HCT116 (cell line): ENCODE data around the gene ALOX12B. TPM values are rescaled to one million over a fixed set of nuclear protein-coding genes. Genes with fewer than 3 reads are reported as not detected.
"Not testable (repeated sequence)": the region's sequence is repeated elsewhere in the genome, so short reads cannot be mapped to it uniquely, and the experiment has no call there.

ENCODE experiments used
- ATAC-seq: fragments of 200-7000 bp; cut with Tn5 transposase; 2 replicates; pipeline ENCODE4 v1.9.1; 2020; ENCODE audit warnings: mild to moderate bottlenecking, moderate library complexity
- BruUV-seq: library from RNA; stranded (reverse); fragments of 400-500 nt; replicated peaks from 2 replicates; lab custom pipeline; 2021; lab: Mats Ljungman, UMichigan
- CTCF ChIA-PET: fragments of 300-600 bp; sonication (Branson Sonifier 250); formaldehyde crosslinking; loops from one replicate; lab custom pipeline; 2021; ENCODE audit warnings: antibody characterized with exemption; lab: Charles Lee
- POLR2A ChIA-PET: fragments of 300-600, 350-600 bp; sonication (Branson Sonifier 250); formaldehyde crosslinking; loops from one replicate; lab custom pipeline; 2021; ENCODE audit warnings: antibody characterized with exemption; lab: Charles Lee
- RAD21 ChIA-PET, 2 experiments: fragments of 300-600 bp; sonication (Branson Sonifier 250); formaldehyde crosslinking; loops; one replicate each; lab custom pipeline; 2023; ENCODE audit warnings: low total read pairs in 2 of 2; ENCODE audit not compliant: uncharacterized antibody in 2 of 2, unreplicated experiment in 2 of 2, low non-redundant PET in 1 of 2; lab: Charles Lee
- DNase-seq: peaks from one replicate; pipeline ENCODE4 v3.0.0-alpha.2; 2010; ENCODE audit warnings: low read depth, low spot score
- H2AFZ ChIP-seq: fragments of 200-600 bp; shearing (Covaris generic), sonication (generic); 2 replicates; pipeline ENCODE4 v1.6.1; 2017; ENCODE audit warnings: low read depth, mixed run types, mixed read lengths, antibody characterized with exemption, low read length; ENCODE audit not compliant: poor library complexity, severe bottlenecking
- H3K27ac ChIP-seq: 2 replicates; pipeline ENCODE4 v1.5.1; 2012; ENCODE audit warnings: low read depth, low read length
- H3K27me3 ChIP-seq: fragments of 200-600 bp; sonication (generic); 2 replicates; pipeline ENCODE4 v1.6.1; 2016; ENCODE audit warnings: mixed run types, low read length, mixed read lengths; ENCODE audit not compliant: insufficient read depth
- H3K36me3 ChIP-seq, 2 experiments: fragments of 200-500 bp in 1 of 2; fragments of 200-600 bp in 1 of 2; sonication (Bioruptor generic) in 1 of 2; sonication (generic) in 1 of 2; 2 replicates each; pipeline versions ENCODE4 v1.5.1 to v1.6.1; 2014 to 2016; ENCODE audit warnings: low read length in 2 of 2, inconsistent platforms in 1 of 2, mixed read lengths in 1 of 2, mixed run types in 1 of 2; ENCODE audit not compliant: insufficient read depth in 2 of 2, control insufficient read depth in 1 of 2
- H3K4me1 ChIP-seq, 2 experiments: fragments of 200-600 bp in 1 of 2; sonication (generic) in 1 of 2; 2 replicates each; pipeline versions ENCODE4 v1.5.1 to v1.6.1; 2012 to 2017; ENCODE audit warnings: low read length in 2 of 2, inconsistent platforms in 1 of 2, mild to moderate bottlenecking in 1 of 2, mixed read lengths in 1 of 2, mixed run types in 1 of 2, moderate library complexity in 1 of 2; ENCODE audit not compliant: insufficient read depth in 2 of 2, control insufficient read depth in 1 of 2
- H3K4me2 ChIP-seq: fragments of 200-600 bp; sonication (generic); 2 replicates; pipeline ENCODE4 v1.6.1; 2017; ENCODE audit warnings: mixed run types, low read length, mixed read lengths
- H3K4me3 ChIP-seq, 2 experiments: fragments of 200-600 bp in 1 of 2; sonication (generic) in 1 of 2; replicated peaks in 1 of 2; 2 replicates each; pipeline ENCODE4 v1.5.1; 2011 to 2016; ENCODE audit warnings: low read length in 2 of 2, control low read depth in 1 of 2, low read depth in 1 of 2, mild to moderate bottlenecking in 1 of 2, mixed read lengths in 1 of 2, mixed run types in 1 of 2
- H3K79me2 ChIP-seq: fragments of 200-600 bp; sonication (generic); 2 replicates; pipeline ENCODE4 v1.6.1; 2017; ENCODE audit warnings: mild to moderate bottlenecking, mixed run types, low read length, moderate library complexity, mixed read lengths; ENCODE audit not compliant: insufficient read depth
- H3K9ac ChIP-seq: fragments of 200-600 bp; sonication (generic); 2 replicates; pipeline ENCODE4 v1.6.1; 2016; ENCODE audit warnings: low read length, mixed read lengths
- H3K9me2 ChIP-seq: fragments of 200-600 bp; sonication (generic), shearing (Covaris generic); 2 replicates; pipeline ENCODE4 v1.6.1; 2017; ENCODE audit warnings: mixed run types, mild to moderate bottlenecking, moderate library complexity; ENCODE audit not compliant: insufficient read depth
- H3K9me3 ChIP-seq, 2 experiments: fragments of 200-500 bp in 1 of 2; fragments of 200-600 bp in 1 of 2; sonication (Bioruptor generic) in 1 of 2; sonication (generic) in 1 of 2; 2 replicates each; pipeline ENCODE4 v1.6.1; 2014 to 2017; ENCODE audit warnings: low read length in 2 of 2, mixed read lengths in 2 of 2, inconsistent platforms in 1 of 2, low read depth in 1 of 2, mild to moderate bottlenecking in 1 of 2, mixed run types in 1 of 2, moderate library complexity in 1 of 2; ENCODE audit not compliant: control insufficient read depth in 1 of 2, insufficient read depth in 1 of 2
- H4K20me1 ChIP-seq: fragments of 200-600 bp; sonication (generic), shearing (Covaris generic); 2 replicates; pipeline ENCODE4 v1.6.1; 2017; ENCODE audit warnings: mixed run types, mild to moderate bottlenecking, moderate library complexity; ENCODE audit not compliant: insufficient read depth
- EZH2phosphoT487 ChIP-seq: fragments of 200-600 bp; IDR thresholded peaks from 2 replicates; pipeline ENCODE4 v1.6.1; 2018; ENCODE audit warnings: antibody characterized with exemption, borderline replicate concordance
- MAX ChIP-seq: IDR thresholded peaks from 2 replicates; pipeline ENCODE4 v1.6.1; 2012
- POLR2A ChIP-seq: IDR thresholded peaks from 2 replicates; pipeline ENCODE4 v1.7.0; 2011; ENCODE audit warnings: borderline replicate concordance; ENCODE audit not compliant: insufficient read depth, insufficient read length; ENCODE audit errors: extremely low read depth
- SIN3A ChIP-seq: IDR thresholded peaks from 2 replicates; pipeline ENCODE4 v1.6.1; 2012; ENCODE audit warnings: low read depth
- SP1 ChIP-seq: IDR thresholded peaks from 2 replicates; pipeline ENCODE4 v1.6.1; 2012; ENCODE audit warnings: low read depth
- YY1 ChIP-seq: IDR thresholded peaks from 2 replicates; pipeline ENCODE4 v1.6.1; 2011; ENCODE audit warnings: low read length, low read depth, moderate library complexity, mild to moderate bottlenecking; ENCODE audit not compliant: insufficient replicate concordance; ENCODE audit errors: extremely low read depth
- ZNF274 ChIP-seq: fragments of 200-500 bp; sonication (Bioruptor generic); IDR thresholded peaks from 2 replicates; pipeline ENCODE4 v1.6.1; 2014; ENCODE audit warnings: mild to moderate bottlenecking, low read depth, low read length, inconsistent platforms
- intact Hi-C: fragments of 100-400 bp; cut with micrococcal nuclease; formaldehyde crosslinking; loops from 2 replicates; pipeline ENCODE4 v1.10.0; 2022
- total RNA-seq: library from RNA; stranded (reverse); gene quantifications from one replicate; pipeline ENCODE4 v1.2.1, GENCODE V29; 2021; ENCODE audit not compliant: unreplicated experiment
- TF ChIP-seq, protein P1 (sequence below): IDR thresholded peaks from 2 replicates; pipeline ENCODE4 v1.6.1; 2012; ENCODE audit warnings: low read depth
- TF ChIP-seq, protein P2 (sequence below): IDR thresholded peaks from 2 replicates; pipeline ENCODE4 v1.6.1; 2011; ENCODE audit warnings: mild to moderate bottlenecking, low read length, moderate library complexity; ENCODE audit not compliant: insufficient replicate concordance; ENCODE audit errors: extremely low read depth
- TF ChIP-seq, protein P3 (sequence below), 3 experiments: fragments of 200-600 bp in 1 of 3; sonication (generic) in 1 of 3; IDR thresholded peaks in 2 of 3; conservative IDR thresholded peaks in 1 of 3; 2 replicates each; pipeline ENCODE4 v1.5.1; 2012 to 2017; ENCODE audit warnings: low read depth in 2 of 3, low read length in 2 of 3, antibody characterized with exemption in 1 of 3, borderline replicate concordance in 1 of 3, control low read depth in 1 of 3, mild to moderate bottlenecking in 1 of 3, mixed read lengths in 1 of 3, mixed run types in 1 of 3, moderate library complexity in 1 of 3; ENCODE audit not compliant: insufficient read depth in 1 of 3
- TF ChIP-seq, protein P4 (sequence below): IDR thresholded peaks from 2 replicates; pipeline ENCODE4 v1.6.1; 2012

ALOX12B gene
- total RNA-seq, 1 experiment from 2014 or later = 3.8 TPM

DNA sequence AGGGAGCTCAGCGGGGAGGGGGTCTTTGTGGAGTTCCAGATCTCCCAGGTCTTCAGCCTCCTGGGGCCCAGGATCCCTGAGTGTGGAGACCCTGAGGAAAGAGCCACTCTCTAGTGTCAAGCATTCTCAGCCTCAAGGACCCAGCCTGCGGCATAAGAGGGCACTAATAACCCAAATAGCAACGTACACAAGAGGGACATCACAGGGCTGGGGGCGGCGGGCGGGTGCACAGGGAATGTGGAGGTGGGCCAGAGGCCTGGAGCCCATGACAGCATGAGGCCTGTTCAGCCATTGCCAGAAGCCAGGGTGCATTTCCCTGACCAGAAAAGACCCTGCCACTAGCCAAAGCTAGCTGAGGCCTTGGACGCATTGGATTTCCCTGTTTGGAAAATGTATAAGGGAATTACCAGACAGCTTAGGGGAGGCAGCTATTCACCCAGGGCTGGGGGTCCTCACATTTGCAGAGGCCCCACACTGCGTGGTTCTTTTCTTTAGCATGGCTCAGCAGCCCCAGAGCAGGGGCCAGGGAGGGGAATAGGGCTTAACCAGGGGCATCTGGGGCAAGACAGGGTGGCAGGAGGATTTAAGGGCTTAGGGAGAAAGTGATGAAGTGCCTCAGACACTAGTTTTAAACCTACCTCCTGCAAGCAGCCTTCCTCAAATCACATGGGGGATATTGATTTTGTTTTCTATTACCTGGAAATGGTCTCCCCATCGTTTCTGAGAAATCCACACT lies 62.2 kb downstream of the ALOX12B start:
- Histone ChIP-seq H3K4me2 (no peak overlapping the region), H4K20me1 (no peaks in the 10 kb centered on the region), H3K9me2 (no peaks in the 10 kb centered on the region), H3K4me1 (no peaks in the 10 kb centered on the region)
- ATAC-seq = no peak
- RAD21 ChIA-PET = no interaction called here
- intact Hi-C loops = no loop called here
- POLR2A ChIA-PET = no interaction called here
- no TSS peak for BruUV-seq
- no peak for TF ChIP-seq SP1
- no peak for TF ChIP-seq SIN3A
- no peak for TF ChIP-seq POLR2A
- TF ChIP-seq, protein P1, sequence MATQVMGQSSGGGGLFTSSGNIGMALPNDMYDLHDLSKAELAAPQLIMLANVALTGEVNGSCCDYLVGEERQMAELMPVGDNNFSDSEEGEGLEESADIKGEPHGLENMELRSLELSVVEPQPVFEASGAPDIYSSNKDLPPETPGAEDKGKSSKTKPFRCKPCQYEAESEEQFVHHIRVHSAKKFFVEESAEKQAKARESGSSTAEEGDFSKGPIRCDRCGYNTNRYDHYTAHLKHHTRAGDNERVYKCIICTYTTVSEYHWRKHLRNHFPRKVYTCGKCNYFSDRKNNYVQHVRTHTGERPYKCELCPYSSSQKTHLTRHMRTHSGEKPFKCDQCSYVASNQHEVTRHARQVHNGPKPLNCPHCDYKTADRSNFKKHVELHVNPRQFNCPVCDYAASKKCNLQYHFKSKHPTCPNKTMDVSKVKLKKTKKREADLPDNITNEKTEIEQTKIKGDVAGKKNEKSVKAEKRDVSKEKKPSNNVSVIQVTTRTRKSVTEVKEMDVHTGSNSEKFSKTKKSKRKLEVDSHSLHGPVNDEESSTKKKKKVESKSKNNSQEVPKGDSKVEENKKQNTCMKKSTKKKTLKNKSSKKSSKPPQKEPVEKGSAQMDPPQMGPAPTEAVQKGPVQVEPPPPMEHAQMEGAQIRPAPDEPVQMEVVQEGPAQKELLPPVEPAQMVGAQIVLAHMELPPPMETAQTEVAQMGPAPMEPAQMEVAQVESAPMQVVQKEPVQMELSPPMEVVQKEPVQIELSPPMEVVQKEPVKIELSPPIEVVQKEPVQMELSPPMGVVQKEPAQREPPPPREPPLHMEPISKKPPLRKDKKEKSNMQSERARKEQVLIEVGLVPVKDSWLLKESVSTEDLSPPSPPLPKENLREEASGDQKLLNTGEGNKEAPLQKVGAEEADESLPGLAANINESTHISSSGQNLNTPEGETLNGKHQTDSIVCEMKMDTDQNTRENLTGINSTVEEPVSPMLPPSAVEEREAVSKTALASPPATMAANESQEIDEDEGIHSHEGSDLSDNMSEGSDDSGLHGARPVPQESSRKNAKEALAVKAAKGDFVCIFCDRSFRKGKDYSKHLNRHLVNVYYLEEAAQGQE = no peak
- TF ChIP-seq, protein P2, sequence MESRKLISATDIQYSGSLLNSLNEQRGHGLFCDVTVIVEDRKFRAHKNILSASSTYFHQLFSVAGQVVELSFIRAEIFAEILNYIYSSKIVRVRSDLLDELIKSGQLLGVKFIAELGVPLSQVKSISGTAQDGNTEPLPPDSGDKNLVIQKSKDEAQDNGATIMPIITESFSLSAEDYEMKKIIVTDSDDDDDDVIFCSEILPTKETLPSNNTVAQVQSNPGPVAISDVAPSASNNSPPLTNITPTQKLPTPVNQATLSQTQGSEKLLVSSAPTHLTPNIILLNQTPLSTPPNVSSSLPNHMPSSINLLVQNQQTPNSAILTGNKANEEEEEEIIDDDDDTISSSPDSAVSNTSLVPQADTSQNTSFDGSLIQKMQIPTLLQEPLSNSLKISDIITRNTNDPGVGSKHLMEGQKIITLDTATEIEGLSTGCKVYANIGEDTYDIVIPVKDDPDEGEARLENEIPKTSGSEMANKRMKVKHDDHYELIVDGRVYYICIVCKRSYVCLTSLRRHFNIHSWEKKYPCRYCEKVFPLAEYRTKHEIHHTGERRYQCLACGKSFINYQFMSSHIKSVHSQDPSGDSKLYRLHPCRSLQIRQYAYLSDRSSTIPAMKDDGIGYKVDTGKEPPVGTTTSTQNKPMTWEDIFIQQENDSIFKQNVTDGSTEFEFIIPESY = no peak
- TF ChIP-seq YY1 = no peak
- TF ChIP-seq EZH2phosphoT487 = no peak
- TF ChIP-seq MAX = no peak
- TF ChIP-seq, protein P3, sequence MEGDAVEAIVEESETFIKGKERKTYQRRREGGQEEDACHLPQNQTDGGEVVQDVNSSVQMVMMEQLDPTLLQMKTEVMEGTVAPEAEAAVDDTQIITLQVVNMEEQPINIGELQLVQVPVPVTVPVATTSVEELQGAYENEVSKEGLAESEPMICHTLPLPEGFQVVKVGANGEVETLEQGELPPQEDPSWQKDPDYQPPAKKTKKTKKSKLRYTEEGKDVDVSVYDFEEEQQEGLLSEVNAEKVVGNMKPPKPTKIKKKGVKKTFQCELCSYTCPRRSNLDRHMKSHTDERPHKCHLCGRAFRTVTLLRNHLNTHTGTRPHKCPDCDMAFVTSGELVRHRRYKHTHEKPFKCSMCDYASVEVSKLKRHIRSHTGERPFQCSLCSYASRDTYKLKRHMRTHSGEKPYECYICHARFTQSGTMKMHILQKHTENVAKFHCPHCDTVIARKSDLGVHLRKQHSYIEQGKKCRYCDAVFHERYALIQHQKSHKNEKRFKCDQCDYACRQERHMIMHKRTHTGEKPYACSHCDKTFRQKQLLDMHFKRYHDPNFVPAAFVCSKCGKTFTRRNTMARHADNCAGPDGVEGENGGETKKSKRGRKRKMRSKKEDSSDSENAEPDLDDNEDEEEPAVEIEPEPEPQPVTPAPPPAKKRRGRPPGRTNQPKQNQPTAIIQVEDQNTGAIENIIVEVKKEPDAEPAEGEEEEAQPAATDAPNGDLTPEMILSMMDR (IDR thresholded peaks at IDR 0.05 in 2 of 3, conservative IDR thresholded peaks at IDR 0.05 in 1 of 3; ENCODE audit: borderline replicate concordance in 1 of 3, insufficient read depth in 1 of 3, low read depth in 2 of 3, low read length in 2 of 3) = no peak
- TF ChIP-seq ZNF274 = no peak
- TF ChIP-seq, protein P4, sequence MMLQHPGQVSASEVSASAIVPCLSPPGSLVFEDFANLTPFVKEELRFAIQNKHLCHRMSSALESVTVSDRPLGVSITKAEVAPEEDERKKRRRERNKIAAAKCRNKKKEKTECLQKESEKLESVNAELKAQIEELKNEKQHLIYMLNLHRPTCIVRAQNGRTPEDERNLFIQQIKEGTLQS = no peak
- TF ChIP-seq, all 23 proteins: peak for 0
- no peak overlapping the region for H3K4me3 ChIP-seq
- no peak for DNase-seq
- H3K36me3 ChIP-seq = no peaks in the 10 kb centered on the region
- H3K27me3 ChIP-seq = no peaks in the 10 kb centered on the region; the same call in 1 of the 2 replicates
- no peak overlapping the region for H3K27ac ChIP-seq
- no peaks in the 10 kb centered on the region for H3K9me3 ChIP-seq
- no peaks in the 10 kb centered on the region for H3K79me2 ChIP-seq
- CTCF ChIA-PET = no interaction called here
- H2AFZ ChIP-seq = no peak overlapping the region
- no peak overlapping the region for H3K9ac ChIP-seq

DNA sequence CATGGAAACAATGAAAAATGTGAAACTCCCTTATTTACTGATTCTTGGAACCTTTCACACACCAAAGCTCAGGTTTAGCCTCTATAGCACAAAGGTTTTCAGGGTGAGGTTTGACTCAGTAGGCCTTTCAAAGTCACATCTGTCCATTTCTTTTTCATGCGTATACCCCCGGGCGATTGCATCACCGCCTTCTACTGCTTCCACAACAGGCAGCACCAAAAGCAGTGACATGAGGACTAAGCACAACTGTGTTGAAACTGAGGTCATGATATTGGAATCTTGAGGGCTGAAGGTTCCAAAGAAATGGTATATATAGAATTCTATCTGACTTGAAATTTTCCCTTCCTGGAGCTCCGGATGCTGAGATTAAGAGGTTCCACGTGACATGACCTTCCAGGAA lies 63.4 kb downstream of the ALOX12B start:
- POLR2A ChIA-PET, H3K9me3 ChIP-seq, RAD21 ChIA-PET, ATAC-seq, CTCF ChIA-PET, H3K79me2 ChIP-seq, H3K4me3 ChIP-seq, H4K20me1 ChIP-seq, H3K9ac ChIP-seq, H3K27ac ChIP-seq, DNase-seq, H3K4me1 ChIP-seq, BruUV-seq, H3K36me3 ChIP-seq, H2AFZ ChIP-seq, H3K9me2 ChIP-seq, H3K4me2 ChIP-seq, intact Hi-C loops, H3K27me3 ChIP-seq: not testable (repeated sequence)
